ENCODE data around the gene TSKS.

The TSKS gene

GRCh38 chr19:49795615-49796014 lies 32.5 kb upstream of the TSKS start:
- DNase-seq (ENCODE audit: low read depth in 2 of 2), result no peak

- no peak for DNase-seq (ENCODE audit: low read depth in 2 of 2)
These were observed 30.4 kb upstream of the TSKS start for GRCh38 chr19:49793561-49793840.

- no peak for DNase-seq (ENCODE audit: low read depth in 2 of 2)
These were observed 29.9 kb upstream of the TSKS start for GRCh38 chr19:49792829-49793560.

- DNase-seq (ENCODE audit: low read depth in 2 of 2), result no peak
These were observed 28.8 kb upstream of the TSKS start for GRCh38 chr19:49791776-49792445.

- no peak for DNase-seq (ENCODE audit: low read depth in 2 of 2)
These were observed 27.8 kb upstream of the TSKS start for GRCh38 chr19:49790866-49791265.

- DNase-seq (ENCODE audit: low read depth in 2 of 2), result no peak
These were observed 25.8 kb upstream of the TSKS start for GRCh38 chr19:49788857-49789256.

- DNase-seq (ENCODE audit: low read depth in 2 of 2), result no peak
These were observed 24.6 kb upstream of the TSKS start for GRCh38 chr19:49787746-49788145.

- DNase-seq (ENCODE audit: low read depth in 2 of 2), result no peak
These were observed 23.3 kb upstream of the TSKS start for GRCh38 chr19:49786376-49786820.

- DNase-seq (ENCODE audit: low read depth in 2 of 2), result no peak
These were observed 19.4 kb upstream of the TSKS start for GRCh38 chr19:49782515-49782914.

GRCh38 chr19:49781394-49781793 lies 18.3 kb upstream of the TSKS start:
- DNase-seq (ENCODE audit: low read depth in 2 of 2), result no peak

GRCh38 chr19:49780861-49781260 lies 17.8 kb upstream of the TSKS start:
- DNase-seq (ENCODE audit: low read depth in 2 of 2), result no peak

- DNase-seq (ENCODE audit: low read depth in 2 of 2), result no peak
These were observed 16.8 kb upstream of the TSKS start for GRCh38 chr19:49779731-49780555.

GRCh38 chr19:49776371-49776764 lies 13.3 kb upstream of the TSKS start:
- no peak for DNase-seq (ENCODE audit: low read depth in 2 of 2)

GRCh38 chr19:49775742-49776370 lies 12.8 kb upstream of the TSKS start:
- no peak for DNase-seq (ENCODE audit: low read depth in 2 of 2)

GRCh38 chr19:49774969-49775368 lies 11.9 kb upstream of the TSKS start:
- DNase-seq (ENCODE audit: low read depth in 2 of 2), result no peak

GRCh38 chr19:49773663-49774350 lies 10.7 kb upstream of the TSKS start:
- DNase-seq (ENCODE audit: low read depth in 2 of 2), result no peak

- DNase-seq (ENCODE audit: low read depth in 2 of 2), result no peak
These were observed 9.8 kb upstream of the TSKS start for GRCh38 chr19:49772850-49773432.

GRCh38 chr19:49771674-49772139 lies 8.6 kb upstream of the TSKS start:
- DNase-seq (ENCODE audit: low read depth in 2 of 2), result no peak

- no peak for DNase-seq (ENCODE audit: low read depth in 2 of 2)
These were observed 7.4 kb upstream of the TSKS start for GRCh38 chr19:49770529-49770928.

- no peak for DNase-seq (ENCODE audit: low read depth in 2 of 2)
These were observed 5.0 kb upstream of the TSKS start for GRCh38 chr19:49767967-49768581.

GRCh38 chr19:49767381-49767780 lies 4.3 kb upstream of the TSKS start:
- no peak for DNase-seq (ENCODE audit: low read depth in 2 of 2)

Data from stimulated activated CD8-positive, alpha-beta memory T cell treated with anti-CD3 and anti-CD28 coated beads, Interleukin-7, amount 100 ng/mL, for 4 hours (primary cell).